Activated gamma-delta T cell treated with Interleukin-2 at 50 U/mL for 16 hours (primary cell): Measurements from ENCODE around the gene TMEM150B.
A peak's percentile ranks its signal among the peaks of the same experiment; 100 is the strongest.

ENCODE experiments used
- DNase-seq: peaks from one replicate; pipeline ENCODE4 v3.0.0-alpha.2; 2020

TMEM150B gene

DNA sequence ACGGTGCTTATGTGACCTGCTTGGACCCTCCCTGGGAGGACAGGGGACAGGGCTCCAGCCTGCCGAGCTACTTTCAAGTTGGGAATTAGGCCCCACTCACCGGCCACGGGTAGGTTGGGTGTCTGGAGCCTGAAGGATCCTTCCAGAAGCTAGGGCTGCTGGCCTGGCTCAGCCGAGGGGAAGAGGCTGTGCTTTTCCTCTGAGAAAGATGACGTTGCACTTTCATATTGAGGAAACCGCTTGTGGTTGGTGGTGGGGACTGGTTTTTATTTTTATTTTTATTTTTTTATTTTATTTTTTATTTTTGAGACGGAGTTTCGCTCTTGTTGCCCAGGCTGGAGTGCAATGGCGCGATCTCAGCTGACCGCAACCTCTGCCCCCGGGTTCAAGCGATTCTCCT lies at the start of gene TMEM150B:
Gene TMEM150B, minus strand, starts transcription at position 170 of the 400 bp plus-strand sequence. CDS start 4,305 bp downstream, outside the sequence.
- DNase-seq = no peak

DNA sequence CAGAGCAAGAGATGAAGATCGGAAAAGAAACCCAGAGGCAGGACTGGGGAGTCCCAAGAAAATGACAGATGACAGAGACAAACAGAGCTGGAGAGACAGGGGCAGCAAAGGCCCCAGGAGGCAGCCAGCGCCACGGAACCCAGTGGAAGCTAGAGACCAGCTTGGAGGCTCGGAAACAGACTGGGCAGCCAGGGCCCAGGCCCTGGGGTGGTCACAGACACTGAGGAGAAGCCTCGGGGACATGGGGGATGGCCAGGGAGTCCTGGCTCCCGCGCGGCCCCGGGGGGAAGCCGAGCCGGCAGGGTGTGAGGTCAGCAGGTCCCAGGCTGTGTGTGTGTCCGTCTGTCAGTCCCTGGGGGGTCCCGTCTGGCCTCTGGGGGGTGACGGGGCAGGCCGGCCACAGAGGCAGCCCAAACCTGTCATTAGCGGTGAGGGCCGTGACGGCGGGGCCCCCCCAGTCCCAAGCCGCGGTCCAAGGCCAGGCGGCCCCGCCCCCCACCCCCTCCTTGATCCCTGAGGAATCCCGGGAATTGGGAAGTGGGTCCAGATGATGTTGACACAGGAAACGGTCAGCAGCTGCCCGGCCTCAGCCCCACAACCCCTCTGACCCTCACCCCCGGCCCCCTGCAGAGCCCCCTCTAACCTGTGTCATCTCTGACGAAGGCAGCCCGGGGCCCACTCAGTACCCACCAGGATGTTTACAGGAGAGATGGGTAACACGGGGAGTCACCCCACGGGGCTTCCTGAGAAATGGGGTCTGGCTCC lies 49.0 kb upstream of the TMEM150B start:
- no peak for DNase-seq

GRCh38 chr19:55373306-55373992 lies 48.3 kb upstream of the TMEM150B start:
- DNase-seq = no peak

DNA sequence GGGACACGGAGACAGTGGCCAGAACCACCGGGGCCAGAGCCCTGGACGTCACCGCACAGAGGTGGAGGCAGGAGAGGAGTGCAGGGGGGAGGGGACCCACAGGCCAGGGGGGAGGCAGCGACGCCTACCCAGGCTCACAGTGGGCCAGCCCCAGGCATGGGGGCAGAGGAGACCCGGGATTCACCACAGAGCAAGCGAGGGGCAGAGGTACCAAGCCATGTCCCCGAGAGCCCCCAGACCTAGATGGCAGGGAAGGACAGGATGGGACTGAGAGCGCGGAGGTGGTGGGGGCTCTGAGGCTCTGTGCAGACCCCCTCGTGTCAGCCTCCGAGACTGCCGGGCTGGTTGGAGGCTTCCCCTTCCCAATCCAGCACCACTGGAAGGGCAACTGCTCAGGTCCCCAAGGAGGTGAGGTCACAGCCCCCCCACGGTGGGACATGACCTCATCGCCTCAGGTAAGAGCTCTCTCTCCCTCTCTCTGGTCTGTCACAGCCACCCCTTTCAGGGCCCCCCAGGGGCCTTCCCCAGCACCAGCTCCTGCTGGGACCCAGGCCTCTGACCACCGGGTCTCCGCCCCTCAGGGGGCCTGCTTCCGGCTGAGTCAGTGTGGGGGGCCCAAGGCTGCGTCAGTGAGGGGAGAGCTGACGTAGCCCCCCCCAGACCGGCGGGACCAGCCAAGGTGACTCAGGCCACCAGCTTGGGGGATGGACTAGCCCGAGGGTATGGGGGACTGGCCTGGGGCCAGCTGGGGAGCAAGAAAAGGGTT lies 47.4 kb upstream of the TMEM150B start:
- no peak for DNase-seq

DNA sequence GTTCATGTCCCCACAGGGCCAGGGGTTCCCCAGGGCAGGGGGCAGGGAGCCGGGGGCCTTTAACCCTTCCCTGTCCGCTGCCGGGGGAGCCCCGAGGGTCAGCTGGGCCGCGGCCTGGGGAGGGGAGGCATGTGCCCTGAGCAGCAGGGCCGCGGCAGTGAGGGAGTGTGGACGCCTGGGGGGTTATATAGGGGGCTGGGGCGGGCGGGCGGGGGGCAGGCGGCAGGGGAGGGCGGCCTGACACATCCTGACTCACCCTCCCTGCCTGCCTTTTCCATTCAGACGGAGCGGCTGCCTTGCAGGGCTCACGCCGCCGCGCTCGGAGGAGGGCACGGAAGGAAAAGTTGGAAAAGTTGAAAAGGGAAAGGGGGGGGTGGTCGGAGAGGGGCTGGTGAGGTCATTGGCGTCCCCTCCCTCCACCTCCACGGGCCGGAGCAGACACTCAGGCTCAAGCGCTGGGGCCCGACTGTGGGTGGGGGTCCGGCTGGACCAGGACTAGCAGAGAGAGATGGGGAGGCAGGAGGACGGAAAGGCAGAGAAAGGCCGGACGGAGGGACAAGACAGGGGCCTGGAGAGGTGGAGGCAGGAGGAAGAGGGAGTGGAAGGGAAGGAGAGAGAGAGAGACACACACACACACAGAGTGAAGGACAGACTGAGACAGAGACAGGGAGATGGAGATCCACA lies 45.3 kb upstream of the TMEM150B start, which contains the start of gene IL11:
Gene IL11, minus strand, starts transcription at position 159 of the 684 bp plus-strand sequence. Its CDS starts 153 bp downstream, at position 6.
- no peak for DNase-seq

GRCh38 chr19:55369653-55370304 lies 44.6 kb upstream of the TMEM150B start:
- peak; percentile 33 for DNase-seq

- no peak for DNase-seq
Measured at GRCh38 chr19:55368701-55369563, 43.8 kb upstream of the TMEM150B start.

DNA sequence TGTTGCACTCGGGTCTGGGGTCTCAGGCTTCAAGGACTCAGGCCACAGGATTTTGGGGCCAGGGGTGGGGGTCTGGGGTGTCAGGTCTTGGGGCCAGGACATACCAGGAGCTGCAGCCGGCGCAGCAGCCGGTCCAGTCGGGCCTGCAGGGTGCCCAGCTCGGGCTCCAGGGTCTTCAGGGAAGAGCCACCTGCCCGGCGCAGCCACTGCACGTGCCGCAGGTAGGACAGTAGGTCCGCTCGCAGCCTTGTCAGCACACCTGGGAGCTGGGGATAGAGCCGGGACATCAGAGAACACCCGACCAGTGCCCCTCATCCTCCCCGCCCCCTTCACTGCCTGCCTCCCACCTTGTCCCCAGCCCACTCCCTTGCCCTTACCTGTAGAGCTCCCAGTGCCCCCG lies 43.0 kb upstream of the TMEM150B start:
- DNase-seq = no peak

- DNase-seq = no peak
Measured at GRCh38 chr19:55366790-55367189, 41.6 kb upstream of the TMEM150B start.

DNA sequence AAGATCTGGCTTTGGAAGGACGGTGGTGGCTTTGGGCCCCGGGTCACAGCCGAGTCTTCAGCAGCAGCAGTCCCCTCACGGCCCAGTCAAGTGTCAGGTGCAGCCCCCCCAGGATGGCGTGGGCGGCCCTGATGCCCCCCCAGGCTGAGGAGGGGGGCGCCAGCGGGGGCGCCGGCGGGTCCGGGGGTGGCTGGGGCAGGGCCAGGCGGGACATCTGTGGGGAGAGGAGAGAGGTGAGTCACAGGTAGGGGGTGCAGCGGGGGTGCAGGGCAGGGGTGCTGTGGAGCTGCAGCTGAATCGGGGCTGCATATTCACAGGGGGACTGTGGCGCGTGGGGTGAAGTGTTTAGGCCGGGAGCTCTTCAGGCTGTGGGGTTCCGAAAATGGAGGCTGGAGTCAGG lies 40.8 kb upstream of the TMEM150B start:
- DNase-seq = no peak

DNA sequence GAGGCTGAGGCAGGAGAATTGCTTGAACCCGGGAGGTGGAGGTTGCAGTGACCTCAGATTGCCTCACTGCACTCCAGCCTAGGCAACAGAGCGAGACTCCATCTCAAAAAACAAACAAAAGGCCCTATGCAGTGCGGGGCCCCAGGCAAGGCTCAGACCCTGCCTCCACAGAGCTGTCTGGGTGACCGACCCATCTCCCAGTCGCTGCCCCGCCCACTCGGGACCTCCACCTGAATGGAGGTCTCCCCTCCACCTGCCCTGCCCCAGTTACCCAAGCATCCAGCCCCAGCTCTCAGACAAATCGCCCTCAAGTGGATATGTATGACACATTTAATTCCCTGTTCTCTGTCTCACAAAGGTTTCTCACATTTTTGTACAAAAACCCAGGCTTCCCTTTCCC lies 40.1 kb upstream of the TMEM150B start:
- no peak for DNase-seq

GRCh38 chr19:55362990-55363716 lies 38.0 kb upstream of the TMEM150B start, which contains the start of gene GARIN5B:
TSS of gene GARIN5B (minus strand) at chr19:55363260. CDS start at chr19:55363066, 194 bp downstream.
- no peak for DNase-seq

DNA sequence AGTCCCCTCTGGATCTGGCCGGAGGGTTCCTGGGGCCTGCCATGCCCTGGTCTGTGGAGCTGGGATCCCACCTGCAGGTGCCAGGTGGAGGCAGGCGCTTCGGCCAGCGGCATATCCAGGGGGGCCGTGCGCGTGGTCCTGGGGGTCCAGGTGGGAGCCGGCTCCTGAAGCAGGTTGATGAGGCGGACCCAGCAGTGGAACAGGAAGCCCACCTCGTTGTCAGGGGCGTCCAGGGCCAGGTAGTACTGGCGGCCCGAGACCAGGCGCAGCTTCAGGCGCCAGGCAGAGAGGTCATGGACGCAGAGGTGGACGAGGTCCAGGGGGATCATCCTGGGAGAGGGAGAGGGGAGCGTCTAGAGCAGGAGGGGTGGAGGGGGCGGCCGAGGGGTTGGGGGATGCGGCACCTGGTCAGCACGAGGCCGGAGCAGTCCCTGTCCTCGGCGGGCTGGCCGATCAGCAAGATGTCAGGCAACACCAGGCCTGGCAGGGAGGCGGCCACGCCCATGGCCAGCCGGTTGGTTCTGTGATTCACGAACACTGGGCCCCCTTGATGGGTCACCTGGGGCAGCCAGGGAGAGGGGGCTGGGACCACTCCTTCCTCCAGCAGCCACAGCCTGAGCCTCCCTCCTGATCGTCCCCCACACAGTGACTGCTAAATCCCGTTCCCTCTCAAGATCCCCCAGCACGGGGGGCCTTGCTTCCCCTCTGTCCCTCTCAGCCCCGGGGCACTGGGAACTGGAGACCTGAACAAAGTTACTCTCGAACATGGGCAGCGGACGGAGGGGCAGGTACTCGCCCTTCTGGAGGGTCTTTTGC lies 37.2 kb upstream of the TMEM150B start:
- no peak for DNase-seq

DNA sequence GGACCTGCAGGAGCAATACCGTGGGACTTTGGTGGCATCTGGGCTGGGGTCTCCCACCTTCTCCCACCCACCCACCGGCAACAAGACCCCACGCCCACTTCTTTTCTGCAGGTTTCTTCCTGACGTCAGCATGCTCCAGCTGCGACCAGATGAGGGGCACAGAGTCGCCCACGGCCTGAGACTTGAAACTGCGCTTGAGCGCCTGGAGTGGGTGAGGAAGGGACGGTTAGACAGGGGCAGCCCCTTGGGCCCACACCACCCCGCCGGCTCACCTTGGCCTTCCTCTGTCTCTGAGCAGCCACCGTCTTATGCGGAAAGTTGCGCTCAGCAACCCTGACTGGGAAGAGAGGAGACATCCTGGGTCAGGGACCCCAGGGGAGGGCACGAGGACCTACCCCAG lies 35.8 kb upstream of the TMEM150B start:
- DNase-seq = no peak

GRCh38 chr19:55358943-55359908 lies 34.1 kb upstream of the TMEM150B start:
- no peak for DNase-seq

DNA sequence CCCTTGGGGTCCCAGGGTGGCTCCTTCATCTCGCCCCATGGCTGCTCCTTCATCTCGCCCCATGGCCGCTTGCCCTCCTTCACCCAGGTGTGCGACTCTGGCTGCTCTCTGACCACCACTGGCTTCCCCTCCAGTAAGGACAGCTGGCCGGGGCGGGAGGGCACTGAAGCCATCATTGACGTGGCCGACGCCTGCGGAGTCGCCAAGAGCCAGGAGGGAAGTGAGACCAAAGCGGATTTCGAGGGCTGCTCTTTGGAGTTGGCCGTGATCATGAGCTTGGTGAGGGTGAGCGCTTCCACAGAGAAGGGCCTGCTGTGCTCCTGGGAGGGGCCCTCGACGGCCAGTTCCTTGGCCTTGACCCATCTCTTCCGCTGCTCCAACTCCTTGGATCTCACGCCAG lies 33.4 kb upstream of the TMEM150B start:
- no peak for DNase-seq

DNA sequence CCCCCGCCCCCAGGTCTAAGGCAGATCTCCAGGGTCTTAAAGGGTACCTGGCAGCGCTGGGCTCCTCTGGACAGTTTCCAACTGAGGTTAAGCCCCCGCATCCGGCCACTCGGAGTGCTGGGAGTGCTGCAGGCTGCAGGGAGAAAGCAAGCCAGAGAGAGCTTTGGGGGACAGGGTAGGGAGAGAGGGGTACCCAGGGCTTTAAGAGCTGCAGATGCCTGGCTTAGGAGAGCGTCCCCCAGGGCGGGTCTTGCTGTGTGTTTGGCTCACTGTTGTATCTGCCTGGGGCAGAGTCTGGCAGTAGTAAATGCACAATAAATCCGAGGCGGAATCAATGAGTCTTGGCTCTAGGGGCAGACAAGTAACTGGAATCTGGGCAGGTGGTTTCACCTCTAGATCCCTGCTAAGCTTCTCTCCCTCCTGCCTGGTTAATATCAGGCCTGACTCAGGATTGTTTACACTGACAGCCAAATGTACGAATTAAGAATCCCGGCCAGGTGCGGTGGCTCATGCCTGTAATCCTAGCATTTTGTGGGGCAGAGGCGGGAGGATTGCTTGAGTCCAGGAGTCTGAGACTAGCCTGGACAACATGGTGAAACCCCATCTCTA lies 30.2 kb upstream of the TMEM150B start:
- DNase-seq = no peak

DNA sequence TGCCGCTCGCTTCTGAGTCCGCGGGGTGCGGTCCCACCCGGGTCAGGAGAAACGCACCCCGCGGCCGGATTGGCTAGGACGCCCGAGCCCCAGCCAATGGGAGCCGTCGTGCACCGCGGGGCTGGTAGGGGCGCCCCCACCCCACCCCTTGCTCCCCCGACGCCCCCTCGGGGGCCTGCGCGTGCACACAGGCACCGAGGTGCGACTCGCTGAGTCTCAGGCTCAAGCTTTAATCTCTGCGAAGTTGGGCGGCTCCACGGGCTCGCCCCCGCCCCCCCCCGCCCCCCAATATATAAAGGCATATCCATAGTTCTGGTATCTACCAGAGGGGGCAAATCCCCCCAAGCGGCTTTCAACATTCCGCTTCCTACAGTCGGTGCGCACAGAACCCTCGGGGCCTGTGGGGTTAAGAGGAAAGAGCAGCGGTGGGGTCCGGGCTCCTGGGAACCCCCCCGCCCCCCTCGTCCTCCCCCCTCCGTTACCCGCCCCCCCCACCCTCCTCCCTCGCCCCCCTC lies 29.6 kb upstream of the TMEM150B start, which contains the start of gene COX6B2:
Gene COX6B2, minus strand, starts transcription at position 22 of the 515 bp plus-strand sequence. CDS start 198 bp downstream, outside the sequence.
- DNase-seq = no peak
